T47D (cell line): ENCODE data around the gene EDEM3.
"Not testable (repeated sequence)": the region's sequence is repeated elsewhere in the genome, so short reads cannot be mapped to it uniquely, and the experiment has no call there.

ENCODE experiments used
- DNase-seq, 2 experiments: peaks; one replicate each; pipeline versions ENCODE4 v3.0.0 to v3.0.0-alpha.2; 2011 to 2012; ENCODE audit warnings: low read depth in 1 of 2, low spot score in 1 of 2
- JUND ChIP-seq: IDR thresholded peaks from 2 replicates; pipeline ENCODE4 v1.6.1; 2012; ENCODE audit warnings: low read depth
- in situ Hi-C: cut with HindIII; loops from 2 replicates; pipeline ENCODE4 v1.10.0; 2016; ENCODE audit warnings: low sequenced_read_pairs, low pct_unique_long_range_greater_than_20kb

EDEM3 gene

DNA sequence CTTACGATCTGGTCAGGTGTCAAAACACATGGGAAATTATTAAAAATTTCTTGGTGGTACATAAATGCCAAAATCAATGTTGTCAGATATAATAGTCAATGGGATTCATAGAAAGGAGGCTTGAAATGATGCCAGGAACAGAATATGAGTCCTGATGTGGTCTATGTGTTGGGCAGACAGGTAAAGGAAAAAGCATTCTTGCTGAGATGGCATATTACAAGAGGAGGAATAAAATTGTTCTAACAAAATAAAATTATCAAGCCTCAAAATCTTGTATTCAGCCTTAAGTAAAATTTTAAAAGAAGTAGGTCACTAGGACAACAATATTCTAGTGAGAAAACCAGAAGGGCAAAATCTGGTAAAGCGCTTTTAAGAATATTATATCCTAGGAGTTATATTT is 30.9 kb upstream of the EDEM3 start:
- in situ Hi-C loops: no loop called here
- no peak for TF ChIP-seq JUND
- no peak for DNase-seq

DNA sequence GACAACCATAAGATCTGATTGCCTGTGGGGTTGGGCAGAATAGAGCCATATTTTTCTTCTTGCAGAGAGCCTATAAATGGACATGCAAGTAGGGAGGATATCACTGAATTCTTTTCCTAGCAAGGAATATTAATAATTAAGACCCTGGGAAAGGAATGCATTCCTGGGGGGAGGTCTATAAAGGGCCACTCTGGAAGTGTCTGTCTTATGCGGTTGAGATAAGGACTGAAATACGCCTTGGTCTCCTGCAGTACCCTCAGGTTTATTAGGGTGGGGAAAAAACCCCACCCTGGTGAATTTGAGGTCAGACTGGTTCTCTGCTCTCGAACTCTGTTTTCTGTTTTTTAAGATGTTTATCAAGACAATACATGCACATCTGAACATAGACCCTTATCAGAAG is 29.1 kb upstream of the EDEM3 start:
- DNase-seq, in situ Hi-C loops: not testable (repeated sequence)

DNA sequence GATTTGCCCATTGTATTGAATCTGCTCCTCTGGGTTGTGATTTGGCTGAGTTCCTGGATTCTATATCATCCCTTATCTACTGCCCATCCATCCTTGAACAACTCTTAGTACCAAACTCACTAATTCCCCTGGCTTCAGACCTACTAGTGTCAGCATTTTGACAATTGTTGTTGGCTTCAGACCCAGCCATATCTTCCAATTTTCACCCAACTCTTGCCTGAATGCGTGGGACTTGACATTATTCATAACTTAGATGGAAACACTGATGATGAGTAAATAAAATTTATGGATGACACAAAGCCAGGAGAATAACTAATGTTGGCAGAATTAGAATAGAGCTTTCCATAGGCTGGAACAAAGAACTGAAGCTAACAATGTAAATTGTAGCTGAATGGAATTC is 27.3 kb upstream of the EDEM3 start:
- in situ Hi-C loops: no loop called here
- no peak for TF ChIP-seq JUND
- DNase-seq: no peak

DNA sequence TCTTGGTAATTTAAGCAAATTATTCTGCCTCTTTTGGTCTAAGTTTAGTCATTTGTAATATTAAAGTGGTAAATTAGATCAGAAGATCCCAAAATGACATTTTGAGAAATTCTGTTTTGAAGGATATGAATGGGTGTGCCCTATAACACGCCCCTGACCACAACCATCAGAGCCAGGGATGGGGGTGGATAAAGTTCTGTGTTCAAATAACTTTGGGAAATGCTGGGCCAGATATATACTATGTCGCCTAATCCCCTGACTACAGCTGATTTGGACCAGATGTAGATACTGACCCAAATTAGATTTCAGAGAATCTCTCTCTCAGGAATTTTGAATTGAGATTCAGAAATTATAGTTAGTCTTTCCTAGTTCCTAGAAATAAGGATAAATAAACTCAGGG is 21.2 kb upstream of the EDEM3 start:
- in situ Hi-C loops: no loop called here
- TF ChIP-seq JUND: no peak
- no peak for DNase-seq

DNA sequence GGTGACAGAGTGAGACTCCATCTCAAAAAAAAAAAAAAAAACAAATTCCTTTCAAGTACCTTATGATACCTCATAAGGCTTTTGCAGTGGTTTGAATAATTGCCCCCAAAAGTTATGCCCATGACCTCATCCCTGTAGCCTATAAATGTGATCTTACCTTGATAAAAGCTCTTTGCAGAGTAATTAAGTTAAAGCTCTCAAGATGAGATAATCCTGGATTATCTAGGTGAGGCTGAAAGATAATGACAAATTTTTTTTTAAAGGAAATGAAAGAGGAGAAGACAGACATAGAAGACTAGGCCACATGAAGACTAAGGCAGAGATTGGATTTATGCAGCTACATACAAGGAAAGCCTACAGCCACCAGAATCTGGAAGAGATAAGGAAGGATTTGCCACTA is 20.7 kb upstream of the EDEM3 start:
- in situ Hi-C loops: no loop called here
- DNase-seq: no peak
- no peak for TF ChIP-seq JUND

DNA sequence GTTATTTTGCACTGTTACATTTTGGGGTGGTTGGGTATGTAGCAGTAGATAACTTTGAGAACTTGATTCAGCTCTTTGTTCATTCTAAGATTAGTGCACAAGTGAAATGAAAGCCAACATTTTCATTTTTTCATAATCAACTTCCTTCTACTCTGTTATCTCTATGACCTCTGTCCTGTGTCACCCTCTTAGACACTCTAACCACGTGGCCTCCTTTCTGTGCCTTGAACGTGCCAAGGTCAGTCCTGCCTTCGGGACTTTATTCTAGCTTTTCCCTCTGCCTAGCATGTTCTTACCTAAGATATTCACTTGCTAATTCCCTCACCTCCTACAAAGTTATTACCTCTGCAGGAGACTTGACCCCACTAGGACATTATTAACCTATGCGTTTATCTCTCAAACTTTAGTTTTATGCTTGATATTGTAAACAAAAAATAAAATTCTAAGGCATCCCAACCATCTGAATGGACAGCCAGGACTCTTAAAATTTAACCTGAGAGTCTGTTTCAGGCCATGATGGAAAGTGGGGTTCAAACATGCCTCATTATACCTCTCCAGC is 19.2 kb upstream of the EDEM3 start:
- in situ Hi-C loops: no loop called here
- no peak for DNase-seq
- no peak for TF ChIP-seq JUND

DNA sequence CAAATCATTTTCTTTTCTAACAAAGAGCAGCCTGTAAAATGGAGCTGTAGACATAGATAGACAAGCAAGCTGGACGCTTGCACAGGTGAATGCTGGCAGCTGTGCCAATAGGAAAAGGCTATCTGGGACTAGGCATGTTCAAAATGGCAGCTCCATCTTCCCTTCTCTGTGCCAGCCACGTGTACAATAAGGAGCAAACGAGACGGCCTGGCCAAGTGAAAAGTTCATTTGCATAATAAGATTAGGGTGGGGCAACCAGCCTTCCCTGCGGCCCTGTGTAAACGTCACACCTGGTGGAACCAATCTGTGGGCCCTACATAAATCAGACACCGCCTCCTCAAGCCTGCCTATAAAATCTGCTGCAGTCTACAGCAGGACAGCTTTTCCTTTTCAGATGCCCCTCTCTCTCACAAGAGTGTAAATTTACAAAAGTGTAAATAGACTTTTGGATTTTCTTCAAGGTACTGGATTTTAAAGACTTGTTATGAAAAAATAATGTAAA is 16.6 kb upstream of the EDEM3 start:
- in situ Hi-C loops: no loop called here
- DNase-seq: peak in 1 of 2 experiments; percentile 72
- TF ChIP-seq JUND: no peak

DNA sequence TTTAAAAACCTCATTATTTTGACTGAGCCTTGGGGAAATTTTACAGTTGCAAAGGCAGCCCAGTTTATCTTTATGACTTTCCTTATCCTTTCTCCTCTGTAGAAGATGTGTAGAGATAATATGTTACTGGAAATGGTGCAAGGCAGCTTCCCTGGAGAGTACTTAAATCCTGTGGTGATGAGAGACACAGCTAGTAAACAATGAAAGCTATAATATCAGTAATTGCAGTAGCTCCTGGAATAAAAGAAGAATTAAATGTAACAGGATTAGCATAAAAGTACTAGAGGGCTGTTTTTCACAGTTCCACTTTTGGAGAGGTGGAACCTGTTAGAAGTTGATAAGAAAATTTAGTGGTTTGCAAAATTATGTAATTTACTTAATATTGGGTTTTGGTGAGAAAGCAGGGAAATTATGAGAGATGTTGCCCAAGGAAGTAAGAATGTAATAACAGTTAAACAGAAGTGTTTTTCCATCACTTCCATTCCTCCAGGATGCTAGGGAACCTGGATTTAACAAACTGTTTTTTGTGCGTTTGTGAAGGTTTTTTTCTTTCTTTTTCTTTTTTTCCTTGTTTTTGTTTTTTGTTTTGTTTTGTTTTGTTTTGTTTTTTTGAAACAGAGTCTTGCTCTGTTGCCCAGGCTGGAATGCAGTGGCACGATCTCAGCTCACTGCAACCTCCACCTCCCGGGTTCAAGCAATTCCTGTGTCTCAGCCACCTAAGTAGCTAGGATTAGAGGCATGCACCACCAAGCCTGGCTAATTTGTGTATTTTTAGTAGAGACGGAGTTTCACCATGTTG is 15.7 kb upstream of the EDEM3 start:
- no peak for DNase-seq
- TF ChIP-seq JUND: no peak
- in situ Hi-C loops: no loop called here

DNA sequence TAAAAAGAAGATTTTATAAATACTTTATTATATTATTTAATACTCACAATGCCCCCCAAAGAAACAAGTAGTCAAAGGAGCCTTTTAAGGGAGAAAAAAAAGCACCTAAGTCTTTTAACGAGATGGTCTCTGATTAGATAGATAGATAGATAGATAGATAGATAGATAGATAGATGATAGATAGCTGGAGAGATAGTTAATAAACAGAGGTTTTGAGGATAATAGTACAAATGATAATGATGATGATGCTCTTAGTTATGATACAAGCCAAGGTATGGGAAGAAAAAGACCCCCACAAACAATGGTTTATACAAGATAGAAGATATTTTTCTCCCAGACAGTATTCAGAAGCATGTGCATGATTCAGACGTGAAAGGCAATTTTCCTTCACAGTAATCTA is 14.6 kb upstream of the EDEM3 start:
- TF ChIP-seq JUND: no peak

DNA sequence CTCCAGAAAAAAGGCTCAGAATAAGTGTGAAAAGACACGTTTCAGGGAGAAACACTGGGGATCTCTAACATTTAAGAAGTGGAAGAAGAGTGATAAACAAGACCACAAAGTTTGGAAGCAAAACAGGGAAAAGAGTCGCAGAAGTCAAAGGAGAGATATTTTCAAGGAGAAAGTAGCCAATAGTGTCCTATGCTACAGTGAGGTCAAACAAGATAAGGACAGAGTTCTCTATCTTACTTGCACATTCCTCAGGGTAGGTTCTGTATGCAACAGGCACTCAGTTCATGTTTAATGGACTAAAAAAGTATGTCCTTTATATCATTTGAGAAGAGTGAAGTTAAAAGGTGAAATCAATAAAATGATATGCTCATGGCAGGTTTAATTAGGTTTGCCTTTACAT is 13.8 kb upstream of the EDEM3 start:
- no peak for TF ChIP-seq JUND
- in situ Hi-C loops: no loop called here

More for the DNA sequence above, 14.6 kb upstream of the EDEM3 start:
- DNase-seq: no peak
- in situ Hi-C loops: no loop called here

DNA sequence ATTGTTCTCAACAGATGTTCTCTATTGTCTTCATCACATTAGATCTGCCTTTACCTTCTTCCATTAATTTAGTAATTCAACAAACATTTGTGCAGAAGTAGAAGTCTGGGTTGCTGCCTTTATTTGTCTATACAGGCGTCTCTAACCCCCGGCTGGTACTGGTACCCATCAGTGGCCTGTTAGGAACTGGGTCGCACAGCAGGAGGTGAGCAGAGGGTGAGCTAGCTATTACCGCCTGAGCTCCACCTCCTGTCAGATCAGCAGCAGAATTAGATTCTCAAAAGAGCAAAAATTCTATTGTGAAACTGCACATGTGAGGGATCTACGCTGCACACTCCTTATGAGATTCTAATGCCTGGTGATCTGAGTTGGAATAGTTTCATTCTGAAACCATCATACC is 12.9 kb upstream of the EDEM3 start:
- TF ChIP-seq JUND: no peak
- no peak for DNase-seq
- in situ Hi-C loops: no loop called here

More for the DNA sequence above, 13.8 kb upstream of the EDEM3 start:
- no peak for DNase-seq

DNA sequence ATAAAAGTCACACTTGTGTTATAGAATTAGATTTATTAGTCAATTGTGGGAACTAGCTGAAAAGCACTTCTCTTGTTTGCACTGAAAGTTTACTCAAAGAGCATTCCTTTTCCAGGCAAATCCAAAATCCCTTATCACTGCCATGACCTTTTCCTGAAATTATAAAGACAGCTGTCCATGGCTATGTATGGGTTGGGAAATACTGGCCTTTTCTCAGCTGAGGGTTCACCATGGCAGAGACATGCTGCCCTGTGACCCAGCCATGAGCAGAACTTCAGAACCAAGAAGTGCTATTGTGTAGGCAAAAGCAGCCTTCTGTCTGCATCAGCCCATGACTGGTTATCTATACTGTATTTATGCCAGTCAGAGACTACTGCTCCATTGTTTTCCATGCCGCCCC is 9.8 kb upstream of the EDEM3 start:
- in situ Hi-C loops: no loop called here
- DNase-seq: no peak
- no peak for TF ChIP-seq JUND

DNA sequence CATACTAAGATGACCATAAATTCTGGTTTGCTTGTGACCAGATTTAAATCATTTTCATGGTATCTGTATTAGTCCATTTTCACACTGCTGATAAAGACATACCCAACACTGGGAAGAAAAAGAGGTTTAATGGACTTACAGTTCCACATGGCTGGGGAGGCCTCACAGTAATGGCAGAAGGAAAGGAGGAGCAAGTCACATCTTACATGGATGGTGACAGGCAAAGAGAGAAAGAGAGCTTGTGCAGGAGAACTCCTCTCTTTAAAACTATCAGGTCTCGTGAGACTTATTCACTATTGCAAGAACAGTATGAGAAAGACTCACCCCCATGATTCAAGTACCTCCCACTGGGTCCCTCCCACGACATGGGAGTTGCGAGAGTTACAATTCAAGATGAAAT is 8.9 kb upstream of the EDEM3 start:
- in situ Hi-C loops: not testable (repeated sequence)

More for the DNA sequence above, 8.9 kb upstream of the EDEM3 start:
- not testable (repeated sequence) for DNase-seq
